ENCODE measurements around the gene LRRC17.

Gene LRRC17

GRCh38 chr7:102927312-102927933 lies 14.6 kb downstream of the LRRC17 start:
- H3K27ac ChIP-seq = no peak overlapping the region
- no peaks in the 10 kb centered on the region for H3K27me3 ChIP-seq (ENCODE audit: control insufficient read depth, insufficient read depth, low read length)
- H3K9me3 ChIP-seq (ENCODE audit: control insufficient read depth, low read length) = no peaks in the 10 kb centered on the region
- no peaks in the 10 kb centered on the region for H3K36me3 ChIP-seq (ENCODE audit: control insufficient read depth, insufficient read depth, low read length)
- H3K79me2 ChIP-seq = no peaks in the 10 kb centered on the region
- no peaks in the 10 kb centered on the region for H3K4me1 ChIP-seq
- no peak overlapping the region for H2AFZ ChIP-seq
- TF ChIP-seq, protein P1, sequence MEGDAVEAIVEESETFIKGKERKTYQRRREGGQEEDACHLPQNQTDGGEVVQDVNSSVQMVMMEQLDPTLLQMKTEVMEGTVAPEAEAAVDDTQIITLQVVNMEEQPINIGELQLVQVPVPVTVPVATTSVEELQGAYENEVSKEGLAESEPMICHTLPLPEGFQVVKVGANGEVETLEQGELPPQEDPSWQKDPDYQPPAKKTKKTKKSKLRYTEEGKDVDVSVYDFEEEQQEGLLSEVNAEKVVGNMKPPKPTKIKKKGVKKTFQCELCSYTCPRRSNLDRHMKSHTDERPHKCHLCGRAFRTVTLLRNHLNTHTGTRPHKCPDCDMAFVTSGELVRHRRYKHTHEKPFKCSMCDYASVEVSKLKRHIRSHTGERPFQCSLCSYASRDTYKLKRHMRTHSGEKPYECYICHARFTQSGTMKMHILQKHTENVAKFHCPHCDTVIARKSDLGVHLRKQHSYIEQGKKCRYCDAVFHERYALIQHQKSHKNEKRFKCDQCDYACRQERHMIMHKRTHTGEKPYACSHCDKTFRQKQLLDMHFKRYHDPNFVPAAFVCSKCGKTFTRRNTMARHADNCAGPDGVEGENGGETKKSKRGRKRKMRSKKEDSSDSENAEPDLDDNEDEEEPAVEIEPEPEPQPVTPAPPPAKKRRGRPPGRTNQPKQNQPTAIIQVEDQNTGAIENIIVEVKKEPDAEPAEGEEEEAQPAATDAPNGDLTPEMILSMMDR (IDR thresholded peaks at IDR 0.05) = no peak
- H3K4me3 ChIP-seq (ENCODE audit: low read depth, low read length) = no peak overlapping the region
- H3K4me2 ChIP-seq (ENCODE audit: low read length) = no peak overlapping the region
- H3K9ac ChIP-seq = no peak overlapping the region

DNA sequence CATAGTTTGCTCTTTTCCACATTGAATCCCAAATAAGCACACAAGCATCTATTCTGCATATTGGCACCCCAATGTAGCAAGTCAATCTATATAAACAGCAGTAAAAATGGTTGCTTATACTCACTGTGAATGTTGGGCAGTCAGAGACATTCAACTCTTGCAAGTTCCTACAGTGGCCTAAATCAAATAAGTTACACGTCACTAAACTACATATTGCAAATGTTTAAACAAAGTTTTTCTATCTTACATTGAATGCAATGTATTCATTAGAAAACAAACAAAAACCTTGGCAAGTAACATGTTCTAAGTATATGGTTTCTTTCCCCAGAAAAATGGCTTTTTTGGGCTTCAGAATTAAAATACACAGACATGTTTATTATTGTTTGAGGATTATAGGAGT lies 19.0 kb downstream of the LRRC17 start:
- no peaks in the 10 kb centered on the region for H3K36me3 ChIP-seq (ENCODE audit: control insufficient read depth, insufficient read depth, low read length)
- TF ChIP-seq, protein P1 (IDR thresholded peaks at IDR 0.05) = no peak
- H3K4me3 ChIP-seq (ENCODE audit: low read depth, low read length) = no peak overlapping the region
- H3K27ac ChIP-seq = no peak overlapping the region
- H3K27me3 ChIP-seq (ENCODE audit: control insufficient read depth, insufficient read depth, low read length) = no peaks in the 10 kb centered on the region
- no peak overlapping the region for H3K9ac ChIP-seq
- H3K79me2 ChIP-seq = no peaks in the 10 kb centered on the region
- H3K4me2 ChIP-seq (ENCODE audit: low read length) = no peak overlapping the region
- no peak overlapping the region for H2AFZ ChIP-seq
- H3K9me3 ChIP-seq (ENCODE audit: control insufficient read depth, low read length) = no peaks in the 10 kb centered on the region
- no peaks in the 10 kb centered on the region for H3K4me1 ChIP-seq

DNA sequence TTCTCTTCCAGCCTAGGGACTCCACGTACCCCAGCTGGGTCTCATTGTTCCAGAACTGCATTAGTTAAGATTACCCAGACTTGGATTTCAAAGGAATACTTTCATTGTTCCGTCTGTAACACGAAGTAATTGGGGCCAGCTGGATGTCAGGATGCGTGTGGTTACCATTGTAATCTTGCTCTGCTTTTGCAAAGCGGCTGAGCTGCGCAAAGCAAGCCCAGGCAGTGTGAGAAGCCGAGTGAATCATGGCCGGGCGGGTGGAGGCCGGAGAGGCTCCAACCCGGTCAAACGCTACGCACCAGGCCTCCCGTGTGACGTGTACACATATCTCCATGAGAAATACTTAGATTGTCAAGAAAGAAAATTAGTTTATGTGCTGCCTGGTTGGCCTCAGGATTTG lies 21.0 kb downstream of the LRRC17 start:
- H3K79me2 ChIP-seq = no peaks in the 10 kb centered on the region
- H3K4me1 ChIP-seq = no peaks in the 10 kb centered on the region
- no peak overlapping the region for H3K9ac ChIP-seq
- no peak overlapping the region for H3K27ac ChIP-seq
- no peaks in the 10 kb centered on the region for H3K27me3 ChIP-seq (ENCODE audit: control insufficient read depth, insufficient read depth, low read length)
- no peaks in the 10 kb centered on the region for H3K36me3 ChIP-seq (ENCODE audit: control insufficient read depth, insufficient read depth, low read length)
- H3K4me3 ChIP-seq (ENCODE audit: low read depth, low read length) = no peak overlapping the region
- H3K9me3 ChIP-seq (ENCODE audit: control insufficient read depth, low read length) = no peaks in the 10 kb centered on the region
- TF ChIP-seq, protein P1 (IDR thresholded peaks at IDR 0.05) = no peak
- no peak overlapping the region for H3K4me2 ChIP-seq (ENCODE audit: low read length)
- no peak overlapping the region for H2AFZ ChIP-seq

GRCh38 chr7:102934239-102934638 lies 21.4 kb downstream of the LRRC17 start:
- H3K27ac ChIP-seq = no peak overlapping the region
- no peak overlapping the region for H3K9ac ChIP-seq
- H3K27me3 ChIP-seq (ENCODE audit: control insufficient read depth, insufficient read depth, low read length) = no peaks in the 10 kb centered on the region
- TF ChIP-seq, protein P1 (IDR thresholded peaks at IDR 0.05) = no peak
- H2AFZ ChIP-seq = no peak overlapping the region
- H3K4me2 ChIP-seq (ENCODE audit: low read length) = no peak overlapping the region
- H3K36me3 ChIP-seq (ENCODE audit: control insufficient read depth, insufficient read depth, low read length) = no peaks in the 10 kb centered on the region
- no peaks in the 10 kb centered on the region for H3K9me3 ChIP-seq (ENCODE audit: control insufficient read depth, low read length)
- no peaks in the 10 kb centered on the region for H3K4me1 ChIP-seq
- no peak overlapping the region for H3K4me3 ChIP-seq (ENCODE audit: low read depth, low read length)
- H3K79me2 ChIP-seq = no peaks in the 10 kb centered on the region

DNA sequence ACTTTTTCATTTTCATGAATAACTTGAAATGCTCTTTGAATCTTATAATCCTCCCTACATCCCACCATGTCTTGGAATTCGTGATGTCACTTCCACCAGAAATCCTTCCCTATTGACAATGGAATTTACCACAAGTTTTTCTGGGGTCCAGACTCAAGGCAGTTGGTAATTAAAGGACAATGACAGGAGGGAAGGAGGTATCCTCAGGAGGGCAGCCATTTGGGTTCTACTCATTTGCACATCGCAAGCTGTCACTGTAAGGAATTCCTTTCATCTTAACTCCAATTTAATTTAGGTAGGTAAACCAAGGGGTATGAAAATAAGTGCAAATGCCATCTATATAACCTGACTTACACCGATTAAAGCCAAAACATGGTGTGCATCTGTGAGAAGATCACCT lies 21.9 kb downstream of the LRRC17 start:
- no peaks in the 10 kb centered on the region for H3K9me3 ChIP-seq (ENCODE audit: control insufficient read depth, low read length)
- no peak overlapping the region for H2AFZ ChIP-seq
- H3K27me3 ChIP-seq (ENCODE audit: control insufficient read depth, insufficient read depth, low read length) = no peaks in the 10 kb centered on the region
- H3K27ac ChIP-seq = no peak overlapping the region
- H3K36me3 ChIP-seq (ENCODE audit: control insufficient read depth, insufficient read depth, low read length) = no peaks in the 10 kb centered on the region
- H3K4me1 ChIP-seq = no peaks in the 10 kb centered on the region
- no peak overlapping the region for H3K4me2 ChIP-seq (ENCODE audit: low read length)
- no peak overlapping the region for H3K4me3 ChIP-seq (ENCODE audit: low read depth, low read length)
- TF ChIP-seq, protein P1 (IDR thresholded peaks at IDR 0.05) = no peak
- H3K9ac ChIP-seq = no peak overlapping the region
- no peaks in the 10 kb centered on the region for H3K79me2 ChIP-seq
